Putamen (tissue), 1 donor: Measurements from ENCODE around the gene PPEF2.
A peak's percentile ranks its signal among the peaks of the same experiment; 100 is the strongest.

Source experiments
- DNase-seq: peaks from one replicate; pipeline ENCODE4 v3.0.0-alpha.2; 2016; ENCODE audit warnings: low spot score

PPEF2 gene

GRCh38 chr4:75895744-75896314 lies 6.4 kb downstream of the PPEF2 start:
- DNase-seq = no peak

- DNase-seq = no peak
Measured at GRCh38 chr4:75892508-75892907, 9.7 kb downstream of the PPEF2 start.

- no peak for DNase-seq
Measured at GRCh38 chr4:75891611-75892010, 10.6 kb downstream of the PPEF2 start.

- DNase-seq = no peak
Measured at GRCh38 chr4:75889537-75890199, 12.6 kb downstream of the PPEF2 start.

GRCh38 chr4:75886104-75886503 lies 16.1 kb downstream of the PPEF2 start:
- no peak for DNase-seq

- DNase-seq = no peak
Measured at GRCh38 chr4:75881476-75881875, 20.8 kb downstream of the PPEF2 start.

- DNase-seq = no peak
Measured at GRCh38 chr4:75880278-75880677, 22.0 kb downstream of the PPEF2 start.

GRCh38 chr4:75878246-75878756 lies 24.0 kb downstream of the PPEF2 start:
- no peak for DNase-seq

- no peak for DNase-seq
Measured at GRCh38 chr4:75876218-75876617, 26.0 kb downstream of the PPEF2 start.

- no peak for DNase-seq
Measured at GRCh38 chr4:75869100-75869499, 33.2 kb downstream of the PPEF2 start.

GRCh38 chr4:75867130-75867529 lies 35.1 kb downstream of the PPEF2 start:
- DNase-seq = no peak

- no peak for DNase-seq
Measured at GRCh38 chr4:75860606-75861005, 41.6 kb downstream of the PPEF2 start.

GRCh38 chr4:75858721-75859120 lies 43.5 kb downstream of the PPEF2 start:
- no peak for DNase-seq

GRCh38 chr4:75849461-75849860 lies 52.8 kb downstream of the PPEF2 start:
- DNase-seq = no peak

GRCh38 chr4:75848891-75849290 lies 53.4 kb downstream of the PPEF2 start:
- no peak for DNase-seq

- peak; percentile 45 for DNase-seq
Measured at GRCh38 chr4:75848171-75848760, 54.0 kb downstream of the PPEF2 start.

GRCh38 chr4:75845992-75846391 lies 56.3 kb downstream of the PPEF2 start:
- DNase-seq = no peak

- DNase-seq = no peak
Measured at GRCh38 chr4:75844151-75844662, 58.0 kb downstream of the PPEF2 start.

GRCh38 chr4:75843596-75843995 lies 58.7 kb downstream of the PPEF2 start:
- no peak for DNase-seq

- DNase-seq = no peak
Measured at GRCh38 chr4:75841641-75842520, 60.4 kb downstream of the PPEF2 start.

GRCh38 chr4:75834772-75835154 lies 67.5 kb downstream of the PPEF2 start:
- no peak for DNase-seq

GRCh38 chr4:75834095-75834771 lies 68.0 kb downstream of the PPEF2 start:
- DNase-seq = no peak
